NCI-H69 (cell line): Measurements from ENCODE around the gene RPS21.

Experiments
- DNase-seq: peaks from one replicate; lab custom pipeline; 2025; lab: John Stamatoyannopoulos, UW

RPS21 gene

GRCh38 chr20:62396367-62397239 is 9.7 kb downstream of the RPS21 start:
- no peak for DNase-seq

GRCh38 chr20:62398120-62398821 is 11.4 kb downstream of the RPS21 start:
- no peak for DNase-seq

- no peak for DNase-seq
These were observed 13.1 kb downstream of the RPS21 start for GRCh38 chr20:62400021-62400420.

GRCh38 chr20:62400541-62400940 is 13.6 kb downstream of the RPS21 start:
- DNase-seq: no peak

- DNase-seq: peak; percentile 46
These were observed 14.5 kb downstream of the RPS21 start for GRCh38 chr20:62401331-62401779.

GRCh38 chr20:62402456-62403150 is 15.7 kb downstream of the RPS21 start:
- no peak for DNase-seq

- no peak for DNase-seq
These were observed 16.4 kb downstream of the RPS21 start for GRCh38 chr20:62403331-62403730.

GRCh38 chr20:62404112-62404665 is 17.3 kb downstream of the RPS21 start:
- no peak for DNase-seq

- DNase-seq: no peak
These were observed 17.8 kb downstream of the RPS21 start for GRCh38 chr20:62404761-62405107.

GRCh38 chr20:62405108-62405980 is 18.4 kb downstream of the RPS21 start:
- no peak for DNase-seq

- DNase-seq: no peak
These were observed 19.1 kb downstream of the RPS21 start for GRCh38 chr20:62405981-62406513.

- DNase-seq: no peak
These were observed 19.8 kb downstream of the RPS21 start for GRCh38 chr20:62406635-62407176.

GRCh38 chr20:62407221-62407992 is 20.5 kb downstream of the RPS21 start, which contains the start of gene CABLES2:
Gene CABLES2, minus strand, starts transcription at chr20:62407285. Its CDS starts 9 bp downstream, at chr20:62407276.
- peak; percentile 94 for DNase-seq

GRCh38 chr20:62408055-62408454 is 21.2 kb downstream of the RPS21 start:
- no peak for DNase-seq

- no peak for DNase-seq
These were observed 21.7 kb downstream of the RPS21 start for GRCh38 chr20:62408640-62409039.

- no peak for DNase-seq
These were observed 22.4 kb downstream of the RPS21 start for GRCh38 chr20:62409086-62409853.

- peak; percentile 80 for DNase-seq
These were observed 23.2 kb downstream of the RPS21 start for GRCh38 chr20:62409931-62410745.
